ENCODE results near the gene ERI3. TPM values are rescaled to one million over a fixed set of nuclear protein-coding genes. Genes with fewer than 3 reads are reported as not detected.

ERI3 gene
- polyA plus RNA-seq, 3 donors from 2014 or later, result 46.6 to 93.3 (median 53.1) TPM

Other genes starting within 250 kb of the ERI3 start
- gene KLF17, start 236.4 kb downstream of the ERI3 start, polyA plus RNA-seq, result not detected
- not detected for gene KLF18, start 213.6 kb downstream of the ERI3 start, polyA plus RNA-seq
- 10 to 100 TPM; 29.4 to 44.3 (median 39.8) TPM for gene DMAP1, start 141.8 kb downstream of the ERI3 start, polyA plus RNA-seq
- gene RNF220, start 50.0 kb upstream of the ERI3 start, polyA plus RNA-seq, result 100 to 1,000 TPM in 1 of 3 donors, 10 to 100 TPM in 2; 69.4 to 107 (median 83.2) TPM

Data from immature natural killer cell (primary cell).